Activated CD4-positive, alpha-beta T cell treated with anti-CD3 and anti-CD28 coated beads for 4 hours (primary cell): ENCODE results near the gene GNAT1.
A peak's percentile ranks its signal among the peaks of the same experiment; 100 is the strongest.

Source experiments
- DNase-seq, 2 donors: peaks; one replicate each; pipeline ENCODE4 v3.0.0-alpha.2; 2020

GNAT1 gene

DNA sequence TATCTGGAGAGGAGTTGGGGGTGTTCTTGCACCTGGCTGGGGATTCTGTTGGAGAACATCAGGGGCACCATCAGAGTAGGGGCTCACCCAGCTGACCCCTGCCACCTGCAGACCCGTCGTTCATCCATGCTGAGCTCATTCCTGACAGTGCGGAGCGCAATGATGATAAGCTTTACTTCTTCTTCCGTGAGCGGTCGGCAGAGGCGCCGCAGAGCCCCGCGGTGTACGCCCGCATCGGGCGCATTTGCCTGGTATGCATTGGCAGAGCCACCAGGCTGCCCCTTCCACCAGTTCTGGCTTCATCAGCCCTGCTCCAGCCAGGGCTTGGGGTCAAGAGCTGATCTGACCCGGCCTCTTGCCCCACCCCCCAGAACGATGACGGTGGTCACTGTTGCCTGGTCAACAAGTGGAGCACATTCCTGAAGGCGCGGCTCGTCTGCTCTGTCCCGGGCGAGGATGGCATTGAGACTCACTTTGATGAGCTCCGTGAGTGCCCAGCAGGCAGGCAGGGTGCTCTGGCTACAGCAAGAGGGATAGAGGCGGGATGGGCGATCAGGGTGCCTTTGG is 8.8 kb upstream of the GNAT1 start:
- no peak for DNase-seq

DNA sequence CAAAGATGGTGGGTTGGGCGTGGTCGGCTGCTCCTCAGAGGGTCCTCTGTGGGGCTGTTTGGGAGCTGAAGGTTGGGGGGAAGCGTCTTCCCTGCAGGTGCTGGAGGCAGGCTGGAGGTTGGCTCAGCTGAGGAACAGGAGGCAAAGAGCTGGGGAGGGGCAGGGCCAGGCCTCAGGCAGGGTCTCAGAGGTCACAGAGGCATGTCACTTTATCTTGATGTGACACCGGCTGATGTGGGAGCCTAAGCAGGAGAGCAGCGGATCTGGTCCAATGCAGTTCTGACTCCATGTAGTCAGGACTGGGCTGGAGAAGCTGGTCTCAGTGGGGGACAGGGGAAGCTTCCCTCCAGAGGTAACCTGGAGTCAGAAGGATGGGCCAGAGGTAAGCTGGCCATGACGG is 7.7 kb upstream of the GNAT1 start:
- DNase-seq, result no peak

DNA sequence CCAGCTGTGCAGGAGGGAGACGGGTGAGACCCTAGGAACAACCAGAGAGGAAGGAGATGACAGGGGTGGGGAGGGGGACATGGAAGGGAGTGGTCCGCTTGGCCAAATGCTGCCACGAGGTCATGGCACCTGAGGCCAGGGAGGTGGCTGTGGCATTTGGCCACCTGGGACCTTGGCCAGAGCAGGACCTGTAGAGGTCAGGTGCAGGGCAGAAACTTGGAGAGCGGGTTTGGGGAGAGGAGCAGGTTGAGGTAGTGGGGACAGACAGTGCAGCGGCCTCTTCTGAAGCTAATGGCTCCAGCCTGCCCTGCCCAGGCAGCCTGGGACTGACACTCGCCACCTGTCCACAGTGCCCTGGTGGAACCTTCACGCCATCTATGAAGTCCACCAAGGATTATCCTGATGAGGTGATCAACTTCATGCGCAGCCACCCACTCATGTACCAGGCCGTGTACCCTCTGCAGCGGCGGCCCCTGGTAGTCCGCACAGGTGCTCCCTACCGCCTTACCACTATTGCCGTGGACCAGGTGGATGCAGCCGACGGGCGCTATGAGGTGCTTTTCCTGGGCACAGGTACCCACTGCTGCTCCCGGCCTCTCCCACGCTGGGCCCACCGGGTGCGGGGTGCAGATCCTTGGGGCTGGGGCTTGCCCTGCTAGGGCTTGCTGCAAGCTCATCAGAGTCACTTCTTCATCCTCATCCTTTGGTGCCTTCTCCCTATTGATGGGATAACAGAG is 7.0 kb upstream of the GNAT1 start:
- no peak for DNase-seq

DNA sequence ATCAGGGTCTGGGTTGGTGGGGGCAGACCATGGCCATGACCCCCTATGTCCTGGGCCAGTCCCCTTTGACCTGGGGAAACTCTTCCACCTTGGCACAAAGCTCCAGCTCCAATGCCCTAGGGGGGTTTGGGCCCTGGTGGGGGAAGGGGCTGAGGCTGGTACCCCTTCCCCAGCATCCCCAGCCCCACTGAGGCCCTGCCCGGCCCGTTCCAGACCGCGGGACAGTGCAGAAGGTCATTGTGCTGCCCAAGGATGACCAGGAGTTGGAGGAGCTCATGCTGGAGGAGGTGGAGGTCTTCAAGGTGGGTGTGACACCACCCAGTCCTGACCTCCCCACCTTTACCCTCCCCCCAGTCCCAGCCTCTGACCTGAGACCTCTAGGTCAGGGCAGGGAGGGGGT is 6.2 kb upstream of the GNAT1 start:
- DNase-seq, result no peak

DNA sequence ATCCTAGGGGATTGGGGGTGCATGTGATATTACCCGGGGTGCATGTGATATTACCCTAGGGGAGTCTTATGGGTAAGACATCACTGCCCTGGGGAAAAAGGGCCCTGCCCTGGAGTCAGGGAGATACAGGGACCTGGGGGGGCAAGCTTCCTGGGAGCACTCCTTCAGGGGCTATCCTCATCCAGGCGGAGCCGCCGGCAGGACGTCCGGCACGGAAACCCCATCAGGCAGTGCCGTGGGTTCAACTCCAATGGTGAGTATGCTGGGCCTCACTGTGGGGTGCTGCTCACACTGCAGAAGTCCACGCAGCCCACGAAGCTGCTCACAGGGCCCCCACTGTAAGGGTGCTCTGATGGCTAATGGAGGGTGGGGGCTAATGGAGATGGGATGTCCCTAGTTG is 5.3 kb upstream of the GNAT1 start:
- no peak for DNase-seq

DNA sequence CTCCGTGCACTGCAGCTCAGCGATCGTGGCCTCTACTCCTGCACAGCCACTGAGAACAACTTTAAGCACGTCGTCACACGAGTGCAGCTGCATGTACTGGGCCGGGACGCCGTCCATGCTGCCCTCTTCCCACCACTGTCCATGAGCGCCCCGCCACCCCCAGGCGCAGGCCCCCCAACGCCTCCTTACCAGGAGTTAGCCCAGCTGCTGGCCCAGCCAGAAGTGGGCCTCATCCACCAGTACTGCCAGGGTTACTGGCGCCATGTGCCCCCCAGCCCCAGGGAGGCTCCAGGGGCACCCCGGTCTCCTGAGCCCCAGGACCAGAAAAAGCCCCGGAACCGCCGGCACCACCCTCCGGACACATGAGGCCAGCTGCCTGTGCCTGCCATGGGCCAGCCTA is 3.7 kb upstream of the GNAT1 start:
- no peak for DNase-seq

DNA sequence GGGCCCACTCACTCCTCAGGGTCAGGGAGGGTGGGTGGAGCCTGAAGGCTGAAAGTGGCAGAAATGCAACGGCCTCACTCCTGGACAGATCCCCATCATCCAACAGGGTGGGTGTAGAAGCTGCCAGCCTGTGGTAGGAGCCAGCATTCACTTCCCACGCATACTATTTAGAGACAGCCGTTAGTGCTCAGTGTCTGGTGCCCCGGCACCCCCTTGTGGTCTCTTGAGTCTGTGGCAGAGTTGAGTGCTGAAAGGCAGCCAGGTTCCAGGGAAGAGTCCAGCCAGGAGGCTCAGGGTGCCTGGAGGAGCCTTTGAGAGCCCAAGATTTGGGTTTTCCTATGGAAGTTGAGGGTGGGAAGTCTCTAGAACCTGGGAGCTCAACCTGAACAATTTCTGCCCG is 2.1 kb upstream of the GNAT1 start:
- peak in 1 of 2 donors; percentile 21 for DNase-seq

DNA sequence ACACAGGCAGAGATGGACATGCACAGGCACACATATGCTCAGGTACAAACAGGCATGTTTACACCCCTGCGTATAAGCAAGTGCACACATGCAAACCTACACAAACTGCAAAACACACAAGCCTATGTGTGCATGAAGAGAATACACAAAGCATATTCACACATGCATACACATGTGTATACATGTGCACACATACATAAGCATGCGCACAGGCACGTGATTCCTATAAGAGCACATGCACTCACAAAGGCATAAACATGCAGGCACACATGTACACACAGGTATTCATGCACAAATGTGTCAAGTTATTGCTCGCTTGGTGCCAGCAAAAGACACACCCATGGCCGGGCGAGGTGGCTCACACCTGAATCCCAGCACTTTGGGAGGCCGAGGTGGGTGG is 1.4 kb upstream of the GNAT1 start:
- no peak for DNase-seq

DNA sequence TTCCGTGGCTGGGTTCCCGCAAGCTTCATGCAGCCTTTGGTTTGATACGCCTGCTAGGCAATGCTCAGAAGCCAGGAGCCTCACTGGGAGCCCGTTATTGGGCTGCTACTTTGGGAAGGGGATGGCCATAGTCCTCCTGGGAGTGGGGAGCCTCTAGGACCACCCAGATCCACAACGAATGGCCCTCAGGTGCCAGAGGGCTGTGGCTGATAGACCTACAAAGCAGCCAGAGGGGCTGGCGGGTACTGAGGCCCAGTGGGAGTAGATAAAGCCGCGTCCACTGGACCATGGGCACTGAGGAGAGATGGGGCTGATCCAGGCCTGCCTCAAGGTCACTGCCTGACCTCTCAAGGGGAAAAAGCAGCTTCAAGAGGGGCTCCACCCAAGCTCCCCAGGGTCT is 714 bp downstream of the GNAT1 start:
- no peak for DNase-seq

DNA sequence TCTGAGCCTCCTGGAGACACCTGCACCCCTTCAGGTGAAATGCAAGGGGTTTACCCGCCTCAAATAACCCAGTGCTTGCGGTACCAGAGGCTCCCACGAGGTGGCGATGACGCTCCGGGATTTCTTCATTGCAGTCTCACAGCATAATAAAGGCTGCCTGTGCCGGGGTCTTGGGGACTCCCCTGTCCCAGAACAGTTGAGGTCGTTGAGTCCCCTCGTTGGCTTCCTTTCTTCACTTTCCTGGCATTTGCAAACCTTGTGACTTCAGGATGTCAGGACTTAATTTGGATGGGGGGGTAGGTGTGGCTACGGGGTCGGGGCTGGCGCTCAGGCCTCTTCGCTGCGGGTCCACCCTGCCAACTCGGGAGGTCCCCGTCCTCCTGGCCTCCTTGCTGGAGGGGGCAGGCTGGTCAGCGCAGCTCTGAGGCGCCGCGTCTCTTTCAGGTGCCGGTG is 1.3 kb downstream of the GNAT1 start:
- DNase-seq, result peak; percentile 66 to 89

DNA sequence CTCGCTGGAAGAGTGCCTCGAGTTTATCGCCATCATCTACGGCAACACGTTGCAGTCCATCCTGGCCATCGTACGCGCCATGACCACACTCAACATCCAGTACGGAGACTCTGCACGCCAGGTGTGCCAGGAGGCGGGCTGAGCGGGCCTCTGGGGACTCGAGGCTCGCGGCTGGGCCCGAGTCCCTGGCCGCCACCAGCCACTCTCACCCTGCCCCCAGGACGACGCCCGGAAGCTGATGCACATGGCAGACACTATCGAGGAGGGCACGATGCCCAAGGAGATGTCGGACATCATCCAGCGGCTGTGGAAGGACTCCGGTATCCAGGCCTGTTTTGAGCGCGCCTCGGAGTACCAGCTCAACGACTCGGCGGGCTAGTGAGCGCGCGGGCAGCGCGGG is 1.9 kb downstream of the GNAT1 start:
- DNase-seq, result no peak

DNA sequence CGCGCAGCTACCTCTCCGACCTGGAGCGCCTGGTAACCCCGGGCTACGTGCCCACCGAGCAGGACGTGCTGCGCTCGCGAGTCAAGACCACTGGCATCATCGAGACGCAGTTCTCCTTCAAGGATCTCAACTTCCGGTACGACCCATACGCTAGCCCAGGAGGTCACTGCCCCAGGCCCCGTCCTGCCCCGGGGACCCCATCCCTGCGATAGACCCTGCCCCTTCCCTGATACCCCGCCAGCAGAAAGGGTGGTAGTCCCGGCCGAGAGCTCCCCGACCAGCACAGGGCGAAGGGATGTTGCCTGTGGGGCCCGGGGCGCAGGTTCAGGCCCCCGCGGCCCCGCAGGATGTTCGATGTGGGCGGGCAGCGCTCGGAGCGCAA is 2.3 kb downstream of the GNAT1 start:
- DNase-seq, result peak in 1 of 2 donors; percentile 8

DNA sequence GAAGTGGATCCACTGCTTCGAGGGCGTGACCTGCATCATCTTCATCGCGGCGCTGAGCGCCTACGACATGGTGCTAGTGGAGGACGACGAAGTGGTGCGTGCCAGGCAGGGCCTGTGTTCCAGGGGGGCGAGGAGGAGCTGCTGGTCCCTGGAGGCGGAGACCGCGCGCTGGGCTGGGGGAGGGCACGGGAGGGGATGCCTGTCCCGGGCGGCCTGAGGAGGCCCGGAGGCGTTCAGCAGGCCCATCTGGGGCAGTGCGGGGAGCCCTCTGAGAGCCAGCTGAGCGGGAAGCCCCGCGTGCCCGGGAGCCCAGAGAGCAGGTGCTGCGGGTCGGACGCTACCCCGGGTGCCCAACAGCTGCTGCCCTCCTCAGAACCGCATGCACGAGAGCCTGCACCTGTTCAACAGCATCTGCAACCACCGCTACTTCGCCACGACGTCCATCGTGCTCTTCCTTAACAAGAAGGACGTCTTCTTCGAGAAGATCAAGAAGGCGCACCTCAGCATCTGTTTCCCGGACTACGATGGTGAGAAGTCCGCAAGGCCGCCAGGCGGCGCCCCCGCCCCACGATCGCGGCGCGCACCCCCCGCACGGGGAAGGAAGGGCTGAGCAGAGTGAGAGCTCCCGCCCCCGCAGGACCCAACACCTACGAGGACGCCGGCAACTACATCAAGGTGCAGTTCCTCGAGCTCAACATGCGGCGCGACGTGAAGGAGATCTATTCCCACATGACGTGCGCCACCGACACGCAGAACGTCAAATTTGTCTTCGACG is 2.9 kb downstream of the GNAT1 start:
- peak; percentile 92 to 93 for DNase-seq

DNA sequence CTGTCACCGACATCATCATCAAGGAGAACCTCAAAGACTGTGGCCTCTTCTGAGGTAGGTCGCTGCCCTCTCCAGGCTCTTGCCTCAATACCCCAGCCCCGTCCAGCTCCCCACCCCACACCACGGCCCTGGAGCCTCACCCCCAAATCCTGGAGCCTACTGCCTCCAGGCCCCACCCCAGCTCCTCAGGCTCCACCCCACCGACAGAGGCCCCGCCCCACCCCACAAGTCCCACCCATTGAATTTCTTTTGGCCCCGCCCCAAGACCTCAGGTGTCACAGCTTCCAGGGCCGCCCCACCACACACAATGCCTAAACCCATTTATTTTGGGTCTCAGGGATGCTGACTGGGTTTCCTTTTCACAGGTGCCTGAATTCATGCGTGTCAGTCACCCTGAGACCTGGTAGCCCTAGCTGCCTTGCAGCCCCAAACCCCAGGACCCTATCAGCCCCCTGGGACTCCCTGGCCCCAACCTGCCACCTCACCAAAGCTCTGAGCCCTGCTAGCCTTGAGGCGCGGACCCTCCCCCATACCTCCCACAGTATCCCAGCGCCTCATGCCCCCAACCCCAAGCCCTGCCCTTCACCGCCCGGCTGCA is 3.6 kb downstream of the GNAT1 start:
- DNase-seq, result peak; percentile 32 to 49

DNA sequence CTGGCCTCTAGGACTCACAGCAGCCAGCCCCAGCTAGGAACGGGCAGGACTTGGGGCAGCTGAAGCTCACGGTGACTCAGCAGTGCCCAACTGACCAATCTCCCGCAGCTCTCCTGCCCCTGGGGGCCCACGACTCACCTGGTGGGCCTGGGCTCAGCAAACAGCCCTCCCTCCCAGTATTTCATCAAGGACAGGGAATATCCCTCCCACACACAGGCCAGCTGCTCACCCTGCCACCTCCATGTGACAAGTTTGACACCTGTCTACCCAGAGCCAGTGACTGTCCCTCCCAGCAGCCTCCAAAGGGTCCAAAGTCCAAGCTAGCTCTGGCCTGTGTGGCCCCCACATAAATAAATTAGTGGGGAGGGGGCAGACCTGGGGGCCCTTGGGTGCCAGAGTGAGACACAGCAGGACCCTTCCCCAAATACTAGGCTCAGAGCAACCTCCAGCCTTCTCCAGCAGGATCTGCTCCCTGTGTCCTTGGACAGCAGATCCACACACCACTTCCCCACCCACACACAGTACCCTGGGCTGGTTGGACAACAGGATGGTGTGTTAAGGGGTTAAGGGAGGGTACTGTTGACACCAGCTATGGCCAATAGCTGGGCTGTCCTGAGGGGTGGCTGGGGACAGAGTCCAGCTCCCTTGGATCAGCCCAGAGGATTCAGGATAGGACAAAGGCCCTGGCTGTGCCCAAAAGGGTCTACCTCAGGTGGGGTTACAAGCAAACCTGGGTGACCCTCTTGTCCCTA is 4.3 kb downstream of the GNAT1 start:
- no peak for DNase-seq

DNA sequence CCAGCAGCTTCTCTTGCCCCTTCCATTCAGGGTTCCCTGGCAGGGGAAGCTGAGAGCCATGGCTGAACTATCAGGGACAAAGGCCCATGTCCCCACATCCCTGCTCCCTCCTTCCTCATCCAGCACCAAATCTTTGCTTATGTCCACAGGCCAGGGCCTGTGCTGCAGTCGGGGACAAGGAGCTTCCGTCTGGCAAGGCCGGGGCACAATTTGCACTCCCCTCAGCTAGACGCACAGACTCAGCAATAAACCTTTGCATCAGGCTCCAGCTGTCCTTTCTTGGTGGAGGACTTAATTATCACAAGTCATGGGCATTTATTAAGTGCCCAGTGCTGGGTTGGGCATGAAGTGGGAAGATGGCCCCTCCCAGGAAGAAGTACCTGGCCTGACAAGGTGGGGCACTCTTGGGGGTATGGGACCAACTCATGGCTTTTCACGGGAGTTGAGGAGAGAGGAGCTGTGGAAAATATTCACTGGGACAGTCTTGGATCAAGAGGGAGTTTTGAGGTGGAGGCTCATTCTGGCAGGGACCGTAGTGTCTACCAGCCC is 4.9 kb downstream of the GNAT1 start:
- no peak for DNase-seq

DNA sequence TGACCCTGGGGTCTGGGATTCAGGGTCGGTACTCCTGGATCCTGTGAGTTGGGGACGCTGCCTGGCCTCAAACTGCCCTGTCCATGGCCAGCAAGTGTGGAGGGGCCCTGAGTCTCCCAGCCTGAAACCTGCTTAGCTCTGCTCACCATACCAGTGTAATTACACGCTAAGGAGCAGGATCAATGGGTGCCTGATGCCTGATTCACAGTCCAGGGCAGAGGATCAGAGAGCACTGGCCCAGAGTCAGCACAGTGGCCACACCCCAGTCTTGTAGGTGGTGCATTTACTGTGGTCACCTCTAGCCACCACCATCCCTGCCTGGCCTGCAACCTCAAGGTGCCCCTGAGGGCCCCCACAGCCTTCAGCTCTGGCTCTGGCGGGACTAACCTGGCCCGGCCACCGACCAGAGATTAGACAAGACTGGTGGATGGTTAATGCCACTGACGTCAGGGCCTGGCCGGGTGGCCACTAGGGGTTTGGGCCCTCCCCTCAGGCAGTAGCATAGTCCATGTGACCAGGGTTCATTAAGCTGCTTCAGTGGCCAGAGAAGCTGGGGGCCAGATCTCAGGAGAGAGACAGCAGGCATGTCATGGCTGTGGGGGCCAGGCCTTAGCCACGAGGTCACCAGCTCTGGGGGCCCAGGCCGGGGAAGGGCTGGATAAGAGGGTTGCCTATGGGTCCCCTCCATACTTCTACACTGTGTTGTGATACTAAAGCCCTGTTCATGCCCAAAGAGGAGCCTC is 10.3 kb downstream of the GNAT1 start:
- DNase-seq, result no peak

DNA sequence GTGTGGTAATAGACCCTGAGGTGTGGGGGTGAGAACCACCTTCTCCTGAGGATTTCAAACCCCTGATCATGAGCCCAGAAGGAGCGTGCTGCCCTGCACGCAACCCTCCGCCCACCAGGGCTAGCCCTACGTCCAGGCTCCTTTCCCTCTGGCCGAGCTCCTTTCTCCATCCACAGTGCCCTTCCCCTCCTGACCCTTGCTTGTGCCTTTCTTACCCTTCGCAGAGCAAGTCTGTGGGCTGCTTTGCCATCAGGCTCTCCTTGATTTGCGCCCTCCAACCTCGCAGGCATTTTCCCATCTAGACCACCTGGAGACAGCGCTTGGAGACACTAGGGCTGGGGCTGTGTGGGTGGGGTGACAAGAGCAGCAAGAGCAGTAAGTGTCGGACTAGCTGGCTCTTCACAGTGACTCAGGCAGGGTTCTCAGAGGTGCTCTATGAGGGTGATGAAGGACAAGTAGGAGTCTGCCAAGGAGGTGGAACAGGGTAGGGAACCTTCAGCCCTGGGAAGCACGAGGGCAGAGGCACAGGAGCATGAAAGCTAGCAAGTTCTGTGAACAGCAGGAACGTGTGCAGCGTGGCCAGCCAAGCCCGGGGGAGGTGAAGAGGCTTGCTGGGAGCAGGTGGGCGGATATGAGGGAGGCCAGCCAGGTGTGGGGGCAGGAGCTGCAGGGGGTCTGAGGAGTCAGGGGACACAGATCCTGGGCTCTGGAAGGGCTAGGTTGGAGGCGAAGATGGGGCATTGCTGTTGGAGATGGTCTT is 11.1 kb downstream of the GNAT1 start:
- no peak for DNase-seq

DNA sequence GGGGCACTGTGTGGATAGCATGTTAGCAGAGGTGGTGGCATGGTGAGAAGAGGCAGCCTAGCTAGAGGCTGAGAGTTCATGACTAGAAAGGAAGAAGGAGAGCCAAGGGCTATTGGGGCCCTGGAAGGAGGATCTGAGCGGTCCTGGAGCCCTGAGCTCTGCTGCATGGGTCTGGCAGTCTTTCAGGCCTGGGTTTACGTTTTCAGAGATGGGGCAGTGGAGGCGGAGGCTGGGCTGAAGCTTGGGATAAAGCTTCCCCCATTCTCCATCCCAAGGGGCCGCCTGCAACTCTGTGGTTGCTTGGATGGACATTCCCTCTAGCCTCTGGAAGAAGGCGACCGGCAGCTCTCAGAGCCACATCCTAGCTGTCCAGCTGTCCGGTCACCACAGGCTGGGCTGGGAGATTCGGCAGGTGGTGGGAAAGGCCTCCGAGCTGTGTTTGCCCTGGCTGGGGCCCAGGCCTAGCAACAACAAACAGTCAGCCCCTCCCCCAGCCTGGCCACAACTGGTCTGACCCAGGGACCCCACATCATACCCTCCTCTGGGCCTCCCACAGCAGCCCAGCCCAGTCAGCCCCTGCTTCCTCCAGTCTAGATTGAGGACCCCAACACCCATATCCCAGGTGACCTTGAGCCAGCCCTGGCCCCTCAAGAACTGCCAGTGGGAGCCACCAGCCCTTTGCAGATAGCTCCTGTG is 11.9 kb downstream of the GNAT1 start:
- DNase-seq, result no peak
